ENCODE results near the gene GCSAML.

The GCSAML gene

DNA sequence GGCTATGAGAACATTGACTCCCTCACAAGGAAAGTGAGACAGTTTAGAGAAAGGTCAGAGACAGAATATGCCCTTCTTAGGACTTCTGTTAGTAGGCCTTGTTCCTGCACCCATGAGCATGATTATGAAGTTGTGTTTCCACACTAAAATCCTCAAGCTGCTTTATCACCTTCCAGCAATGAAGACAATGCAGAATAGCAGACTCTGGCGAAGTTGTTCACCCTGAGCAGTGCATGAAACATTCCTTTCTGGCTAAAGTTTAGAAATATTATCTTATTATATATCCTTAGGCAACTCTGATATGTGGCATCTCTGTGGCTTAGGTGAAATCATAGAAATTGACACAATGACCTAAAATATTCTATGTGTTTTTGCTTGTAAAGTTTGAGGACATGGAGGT, 25.3 kb downstream of the GCSAML start:
- no peak for DNase-seq (ENCODE audit: low read depth, low spot score)

DNA sequence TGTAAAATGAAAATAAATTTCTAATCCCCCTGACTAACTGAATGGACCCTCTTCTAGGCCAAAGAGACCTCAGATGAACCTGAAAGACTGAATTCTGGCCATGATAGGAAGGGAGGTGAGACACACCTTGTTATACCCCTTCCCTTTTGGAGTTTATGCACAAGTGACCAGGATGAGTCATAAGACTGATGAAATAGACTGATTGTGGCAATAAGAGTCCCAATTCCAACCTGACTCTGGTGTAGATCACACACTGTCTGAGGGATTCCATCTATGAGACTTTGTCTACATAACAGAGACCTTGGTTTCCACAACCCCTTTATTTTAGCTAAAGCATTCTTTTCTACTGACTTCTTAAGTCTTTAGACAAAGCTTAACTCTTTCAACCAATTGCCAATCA, 25.7 kb downstream of the GCSAML start:
- no peak for DNase-seq (ENCODE audit: low read depth, low spot score)

DNA sequence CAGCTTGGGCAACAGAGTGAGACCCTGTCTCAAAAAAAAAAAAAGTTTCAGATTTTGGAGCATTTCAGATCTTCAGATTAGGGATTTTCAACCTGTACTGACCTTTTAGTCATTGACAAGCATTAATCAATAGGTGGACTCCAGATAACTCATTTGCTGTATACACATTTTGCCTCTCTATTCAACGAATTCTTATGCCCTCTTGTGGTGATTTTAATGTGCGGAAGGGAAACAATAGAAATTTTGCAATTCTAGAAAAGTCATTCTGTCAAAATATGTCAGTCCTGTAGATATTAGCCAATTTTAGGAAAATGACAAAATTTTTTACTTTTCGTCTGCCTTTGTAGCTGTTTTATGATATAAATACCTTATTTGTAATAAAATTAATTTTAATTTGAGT, 27.6 kb downstream of the GCSAML start:
- no peak for DNase-seq (ENCODE audit: low read depth, low spot score)

DNA sequence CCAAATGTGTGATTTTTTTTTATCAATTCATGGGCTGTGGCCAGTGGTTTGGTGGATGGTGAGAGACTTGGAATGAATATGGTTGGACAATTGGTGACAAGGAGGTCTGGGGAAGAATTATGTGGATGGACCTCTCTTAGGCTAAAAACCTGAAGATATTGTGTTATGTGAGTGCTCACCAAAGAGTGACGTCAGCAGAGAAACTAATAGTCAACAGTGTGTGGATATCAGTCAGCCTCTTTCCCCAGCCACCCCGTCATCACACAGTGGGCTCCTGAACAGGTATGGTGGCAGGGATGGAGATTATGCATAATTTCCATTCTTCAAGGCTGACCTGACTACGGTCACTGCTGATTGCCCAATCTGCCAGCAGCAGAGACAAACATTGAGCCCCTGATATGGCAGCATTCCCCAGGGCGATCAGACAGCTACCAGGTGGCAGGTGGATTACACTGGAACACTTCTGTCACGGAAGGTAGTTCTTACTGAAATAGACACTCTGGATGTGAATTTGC, 30.1 kb downstream of the GCSAML start:
- DNase-seq (ENCODE audit: low read depth, low spot score): no peak

DNA sequence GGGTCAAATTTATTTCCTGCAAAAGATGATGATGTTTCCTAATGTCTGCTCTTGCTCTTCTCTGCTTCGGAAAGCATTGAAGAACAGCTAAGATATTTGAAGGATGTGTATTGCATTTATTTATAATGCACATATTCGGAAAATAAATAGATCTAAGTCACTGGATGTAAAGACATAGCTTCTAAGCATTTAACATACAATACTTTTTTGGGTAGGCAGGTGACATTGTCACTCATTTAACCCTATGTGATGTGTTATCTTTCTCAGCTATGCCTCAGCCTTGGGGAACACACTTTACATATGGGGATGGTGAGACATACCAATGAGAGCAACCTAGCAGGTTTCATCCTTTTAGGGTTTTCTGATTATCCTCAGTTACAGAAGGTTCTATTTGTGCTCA, 39.1 kb downstream of the GCSAML start, which contains the start of gene OR2G2:
TSS of gene OR2G2 (plus strand) at position 301 of the 400 bp plus-strand sequence. CDS start at position 301, 0 bp downstream.
- DNase-seq (ENCODE audit: low read depth, low spot score): no peak

DNA sequence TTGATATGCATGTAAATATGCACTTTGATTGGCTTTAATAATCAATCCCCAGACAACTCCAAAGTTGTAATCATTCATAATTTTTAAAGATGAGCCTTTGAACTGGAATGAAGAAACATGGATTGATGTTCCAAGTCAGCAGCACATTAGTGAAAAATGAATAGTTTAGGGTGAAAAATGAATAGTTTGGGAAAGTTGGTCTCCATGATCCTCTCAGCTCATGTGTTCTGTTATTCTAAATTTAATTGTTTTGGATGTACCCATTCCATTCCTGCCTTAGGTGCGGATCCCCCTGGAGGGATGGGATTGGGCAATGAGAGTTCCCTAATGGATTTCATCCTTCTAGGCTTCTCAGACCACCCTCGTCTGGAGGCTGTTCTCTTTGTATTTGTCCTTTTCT, 56.4 kb downstream of the GCSAML start, which contains the start of gene OR2G3:
TSS of gene OR2G3 (plus strand) at position 301 of the 400 bp plus-strand sequence. CDS start at position 301, 0 bp downstream.
- no peak for DNase-seq (ENCODE audit: low read depth, low spot score)

DNA sequence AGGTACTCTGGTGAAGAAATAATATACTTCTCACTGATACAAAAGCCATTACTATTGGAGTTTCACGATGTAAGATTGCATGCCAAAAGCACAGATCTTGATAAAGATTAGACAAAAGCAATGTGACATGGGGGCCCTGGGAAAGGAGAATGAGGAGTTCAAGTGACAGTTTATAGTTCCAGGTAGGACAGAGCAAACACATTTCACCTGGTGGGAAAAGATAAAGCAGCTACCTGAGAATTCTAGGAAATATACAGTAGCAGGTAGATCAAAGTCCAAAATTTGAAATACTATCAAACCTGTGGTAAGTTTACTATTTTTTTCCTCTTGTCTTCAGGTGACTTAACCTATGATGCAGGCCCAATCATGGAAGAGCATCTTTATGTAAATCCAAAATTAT, 64.5 kb downstream of the GCSAML start:
- DNase-seq (ENCODE audit: low read depth, low spot score): no peak

DNA sequence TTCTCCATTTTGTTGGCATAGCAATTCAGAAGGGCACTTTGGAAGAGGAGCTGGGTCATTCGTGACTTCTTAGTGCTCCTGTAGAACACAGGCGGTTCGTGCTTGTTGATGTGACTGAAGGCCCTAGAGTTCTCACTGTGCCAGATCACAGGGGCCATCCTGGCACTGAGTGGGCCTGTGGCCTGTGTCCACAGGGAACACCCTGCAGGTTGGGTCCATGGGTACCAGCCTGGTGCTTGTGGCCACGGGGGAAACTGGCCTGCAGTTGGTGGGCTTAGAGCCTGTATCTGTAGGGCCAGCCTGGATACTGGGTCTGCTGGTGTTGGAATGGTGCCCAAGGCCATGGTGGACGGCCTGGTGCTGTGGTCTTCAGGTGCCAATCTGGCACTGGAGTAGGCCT, 65.7 kb downstream of the GCSAML start:
- DNase-seq (ENCODE audit: low read depth, low spot score): no peak

Data from smooth muscle cell of the brain vasculature (primary cell).